Right renal pelvis (tissue), 4 donors: ENCODE data around the gene CHRNB2. TPM values are rescaled to one million over a fixed set of nuclear protein-coding genes. Genes with fewer than 3 reads are reported as not detected.

Experiments used
- DNase-seq, 4 donors: peaks; one replicate each; pipeline ENCODE4 v3.0.0-alpha.2; 2013; ENCODE audit warnings: low read depth in 4 of 4, low spot score in 3 of 4, missing footprints in 1 of 4
- polyA plus RNA-seq, 4 donors: library from polyadenylated mRNA; unstranded; fragments of 120-200 nt; gene quantifications; one replicate each; pipeline ENCODE4 v1.2.1, GENCODE V29; 2013; ENCODE audit not compliant: insufficient read length in 4 of 4

The CHRNB2 gene
- polyA plus RNA-seq, 4 donors = 0.41 to 0.60 (median 0.49) TPM

GRCh38 chr1:154551474-154551873 is 16.1 kb upstream of the CHRNB2 start:
- DNase-seq = no peak

- DNase-seq = no peak
Measured at GRCh38 chr1:154552036-154552435, 15.5 kb upstream of the CHRNB2 start.

GRCh38 chr1:154553056-154554030 is 14.2 kb upstream of the CHRNB2 start:
- no peak for DNase-seq

- DNase-seq = no peak
Measured at GRCh38 chr1:154556422-154556821, 11.2 kb upstream of the CHRNB2 start.

- no peak for DNase-seq
Measured at GRCh38 chr1:154557248-154557938, 10.2 kb upstream of the CHRNB2 start.

- no peak for DNase-seq
Measured at GRCh38 chr1:154557939-154558719, 9.4 kb upstream of the CHRNB2 start, which contains the start of gene UBE2Q1. UBE2Q1 (minus strand) TSS chr1:154558662; CDS start chr1:154558553, 109 bp downstream.

- peak; percentile 94 to 98 (median 96) for DNase-seq
Measured at GRCh38 chr1:154558720-154559465, 8.7 kb upstream of the CHRNB2 start.

DNA sequence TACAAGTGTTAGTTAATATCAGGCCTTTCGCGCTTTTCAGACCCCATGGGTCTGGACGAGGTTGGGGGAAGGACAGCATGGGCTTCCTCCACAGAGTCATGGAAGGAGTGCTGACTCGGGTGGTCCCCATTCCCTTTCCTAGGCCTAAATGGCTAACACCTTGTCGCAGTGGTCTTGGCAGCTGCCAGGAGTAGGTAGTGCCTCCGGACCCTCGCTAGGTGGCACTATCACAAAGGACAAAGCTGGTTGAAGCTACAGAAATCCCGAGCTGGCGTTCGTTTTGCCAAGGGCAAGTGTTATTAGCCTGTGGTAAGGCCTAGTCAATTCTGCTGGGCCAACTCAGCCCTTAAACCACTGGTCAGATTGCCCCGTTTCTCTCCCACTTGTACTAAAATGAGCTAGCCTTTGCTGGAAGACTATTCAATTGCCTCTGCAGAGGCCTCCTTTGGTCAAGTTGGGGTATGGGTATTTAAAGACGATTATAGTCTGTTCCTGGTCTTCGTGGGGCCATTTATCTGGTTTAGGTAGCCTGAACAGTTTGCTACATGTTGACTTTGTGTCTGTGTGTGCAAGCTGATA is 8.0 kb upstream of the CHRNB2 start:
- peak; percentile 83 to 87 (median 84) for DNase-seq

- DNase-seq = no peak
Measured at GRCh38 chr1:154565876-154566275, 1.7 kb upstream of the CHRNB2 start.

DNA sequence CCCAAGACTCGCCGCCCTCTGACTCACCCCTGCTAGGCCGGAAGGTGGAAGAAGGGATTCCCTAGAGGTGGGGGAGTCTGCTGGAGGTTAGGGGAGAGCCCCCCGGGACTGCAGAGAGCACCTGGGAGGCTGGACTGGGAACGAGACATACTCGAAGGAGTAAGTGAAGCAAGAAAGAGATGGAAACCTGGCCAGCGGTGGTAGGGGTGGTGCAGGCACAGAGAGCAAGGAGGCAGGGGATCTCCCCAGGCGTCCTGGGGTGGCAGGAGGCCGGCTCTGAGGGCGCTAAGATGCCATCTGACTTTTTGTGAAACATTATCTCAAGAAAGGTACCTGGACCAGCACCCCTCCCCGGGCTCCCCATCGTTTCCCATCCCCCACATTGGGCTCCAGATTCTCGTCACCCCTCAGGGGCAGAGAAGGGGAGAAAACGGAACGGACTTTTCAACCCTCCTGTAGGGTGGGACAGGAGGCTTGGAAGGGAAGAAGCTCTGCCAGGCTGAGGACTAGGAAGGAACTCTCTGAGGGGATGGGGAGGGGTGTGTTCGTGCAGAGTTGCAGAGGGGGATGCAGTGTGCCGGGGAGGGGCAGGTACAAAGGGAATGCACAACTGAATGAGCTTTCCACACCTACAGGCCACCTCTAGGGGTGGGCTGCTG is 708 bp downstream of the CHRNB2 start:
- no peak for DNase-seq

GRCh38 chr1:154571244-154571963 is 3.8 kb downstream of the CHRNB2 start:
- no peak for DNase-seq

DNA sequence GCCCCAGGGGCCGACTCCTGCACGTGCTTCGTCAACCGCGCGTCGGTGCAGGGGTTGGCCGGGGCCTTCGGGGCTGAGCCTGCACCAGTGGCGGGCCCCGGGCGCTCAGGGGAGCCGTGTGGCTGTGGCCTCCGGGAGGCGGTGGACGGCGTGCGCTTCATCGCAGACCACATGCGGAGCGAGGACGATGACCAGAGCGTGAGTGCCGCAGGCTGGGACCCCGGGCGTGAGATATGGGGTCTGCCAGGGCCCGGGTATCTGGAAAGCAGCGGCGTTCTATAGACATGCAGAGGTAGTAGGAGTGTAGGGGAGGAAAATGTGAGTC is 4.3 kb downstream of the CHRNB2 start:
- DNase-seq = no peak

GRCh38 chr1:154572468-154573167 is 5.0 kb downstream of the CHRNB2 start:
- no peak for DNase-seq

DNA sequence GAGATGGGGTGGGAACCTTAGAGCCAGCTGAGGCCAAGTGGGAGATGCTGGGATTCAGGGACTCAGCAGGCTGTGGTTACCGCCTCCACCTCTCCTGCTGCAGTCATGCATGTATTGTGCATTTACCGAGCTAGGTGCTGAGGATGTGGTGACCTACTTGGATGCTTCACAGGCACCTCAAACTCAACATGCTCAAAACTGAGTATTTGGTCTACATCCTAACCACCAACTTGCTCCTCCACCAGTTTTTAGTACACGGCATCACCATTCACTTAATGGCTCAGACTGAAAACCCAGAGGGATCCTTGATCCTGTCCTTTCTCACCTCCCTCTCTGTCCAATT is 5.6 kb downstream of the CHRNB2 start:
- no peak for DNase-seq

- no peak for DNase-seq
Measured at GRCh38 chr1:154574716-154575115, 7.1 kb downstream of the CHRNB2 start.

- DNase-seq = no peak
Measured at GRCh38 chr1:154575147-154575927, 7.8 kb downstream of the CHRNB2 start.

DNA sequence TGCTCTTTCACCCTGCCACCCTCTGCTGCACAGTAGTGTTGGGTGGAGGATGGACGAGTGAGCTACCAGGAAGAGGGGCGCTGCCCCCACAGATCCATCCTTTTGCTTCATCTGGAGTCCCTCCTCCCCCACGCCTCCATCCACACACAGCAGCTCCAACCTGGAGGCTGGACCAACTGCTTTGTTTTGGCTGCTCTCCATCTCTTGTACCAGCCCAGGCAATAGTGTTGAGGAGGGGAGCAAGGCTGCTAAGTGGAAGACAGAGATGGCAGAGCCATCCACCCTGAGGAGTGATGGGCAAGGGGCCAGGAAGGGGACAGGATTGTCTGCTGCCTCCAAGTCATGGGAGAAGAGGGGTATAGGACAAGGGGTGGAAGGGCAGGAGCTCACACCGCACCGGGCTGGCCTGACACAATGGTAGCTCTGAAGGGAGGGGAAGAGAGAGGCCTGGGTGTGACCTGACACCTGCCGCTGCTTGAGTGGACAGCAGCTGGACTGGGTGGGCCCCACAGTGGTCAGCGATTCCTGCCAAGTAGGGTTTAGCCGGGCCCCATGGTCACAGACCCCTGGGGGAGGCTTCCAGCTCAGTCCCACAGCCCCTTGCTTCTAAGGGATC is 8.5 kb downstream of the CHRNB2 start:
- no peak for DNase-seq
